ENCODE measurements around the gene MMP25. TPM values are rescaled to one million over a fixed set of nuclear protein-coding genes. Genes with fewer than 3 reads are reported as not detected.

The MMP25 gene
- total RNA-seq, 1 experiment from 2014 or later: 0.03 TPM

DNA sequence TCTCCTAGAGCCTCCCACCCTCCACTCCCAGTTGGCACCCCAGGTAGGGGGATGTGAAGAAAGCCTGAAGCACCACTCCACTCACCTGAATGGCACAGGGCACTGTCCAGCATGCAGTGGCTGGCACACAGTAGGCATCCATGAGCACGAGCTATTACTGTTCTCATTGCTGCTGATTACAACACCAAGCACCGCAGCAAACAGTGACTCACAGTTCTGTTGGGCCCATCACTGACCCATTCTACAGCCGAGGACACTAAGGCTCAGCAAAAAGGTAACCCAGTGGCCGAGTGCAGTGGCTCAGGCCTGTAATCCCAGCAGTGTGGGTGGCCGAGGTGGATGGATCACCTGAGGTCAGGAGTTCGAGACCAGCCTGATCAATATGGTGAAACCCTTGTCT is 50.0 kb downstream of the MMP25 start:
- in situ Hi-C loops (cut with HindIII; ENCODE audit: low pct_unique_long_range_greater_than_20kb, low sequenced_read_pairs): no loop called here
- DNase-seq (ENCODE audit: low read depth, low spot score): no peak

DNA sequence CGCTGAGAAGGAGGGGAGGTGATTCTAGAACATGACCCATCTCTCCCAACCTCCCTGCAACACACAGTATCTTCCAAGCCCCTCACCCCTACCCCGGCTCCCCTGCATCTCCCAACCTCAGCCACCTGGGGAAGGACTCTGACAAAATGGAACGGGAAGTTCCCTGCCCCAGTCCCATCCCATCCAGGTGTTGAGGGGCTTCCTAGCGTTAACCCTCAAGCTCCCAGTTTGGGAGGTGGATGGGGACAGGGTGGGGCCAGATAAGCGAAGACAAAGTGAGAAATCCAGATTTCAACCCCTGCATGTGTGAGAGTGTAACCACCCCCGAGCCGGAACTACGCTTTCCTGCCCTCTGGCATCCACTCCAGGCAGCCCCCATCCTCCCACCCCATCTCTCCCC is 50.9 kb downstream of the MMP25 start:
- in situ Hi-C loops (cut with HindIII; ENCODE audit: low pct_unique_long_range_greater_than_20kb, low sequenced_read_pairs): no loop called here
- DNase-seq (ENCODE audit: low read depth, low spot score): no peak

DNA sequence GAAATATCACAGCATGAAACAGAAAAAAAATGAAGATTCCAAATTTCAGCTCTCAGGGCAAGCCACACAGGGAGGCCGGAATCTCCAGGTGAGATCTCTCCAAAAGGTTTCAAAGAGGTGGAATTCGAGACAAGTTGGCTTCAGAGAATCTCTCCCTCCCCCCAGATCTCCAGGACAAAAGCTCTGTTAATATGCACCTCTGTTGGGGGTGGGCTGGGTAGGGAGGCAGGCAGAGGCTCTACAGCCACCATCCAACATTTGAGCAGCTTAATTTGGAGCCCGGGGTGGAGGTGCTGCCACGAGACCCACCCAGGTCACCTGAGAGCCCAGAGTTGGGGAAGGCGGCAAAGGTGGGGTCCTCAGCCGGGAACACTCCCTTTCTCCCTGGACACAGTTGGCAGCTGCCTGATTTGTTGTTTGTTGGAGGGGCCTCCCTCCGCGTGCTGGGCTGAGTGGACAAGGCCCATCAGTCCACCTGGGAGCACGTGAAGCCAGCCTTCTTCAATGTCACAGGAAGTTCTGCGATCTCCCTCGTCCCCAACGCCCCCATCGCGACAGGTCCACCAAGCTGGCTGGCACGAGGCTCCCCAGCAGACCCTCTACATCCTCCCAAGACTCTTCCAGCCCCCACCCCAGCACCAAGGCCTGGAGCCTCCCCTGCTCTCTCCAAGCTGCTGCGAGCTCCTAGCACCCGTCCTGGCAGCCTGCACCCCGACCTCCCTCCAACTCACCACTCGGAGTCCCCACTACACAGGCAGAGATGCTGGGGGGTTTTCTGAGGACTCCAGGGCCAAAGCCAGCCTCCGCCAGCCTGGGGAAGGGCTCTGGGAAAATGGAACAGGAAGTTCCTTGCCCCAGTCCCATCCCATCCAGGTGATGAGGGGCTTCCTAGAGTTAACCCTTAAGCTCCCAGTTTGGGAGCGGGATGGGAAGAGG is 52.4 kb downstream of the MMP25 start, which contains the start of gene ZSCAN10:
ZSCAN10 (minus strand) TSS at position 836 of the 936 bp plus-strand sequence. CDS start 6,357 bp downstream, outside the sequence.
- no peak for DNase-seq (ENCODE audit: low read depth, low spot score)
- in situ Hi-C loops (cut with HindIII; ENCODE audit: low pct_unique_long_range_greater_than_20kb, low sequenced_read_pairs): no loop called here

DNA sequence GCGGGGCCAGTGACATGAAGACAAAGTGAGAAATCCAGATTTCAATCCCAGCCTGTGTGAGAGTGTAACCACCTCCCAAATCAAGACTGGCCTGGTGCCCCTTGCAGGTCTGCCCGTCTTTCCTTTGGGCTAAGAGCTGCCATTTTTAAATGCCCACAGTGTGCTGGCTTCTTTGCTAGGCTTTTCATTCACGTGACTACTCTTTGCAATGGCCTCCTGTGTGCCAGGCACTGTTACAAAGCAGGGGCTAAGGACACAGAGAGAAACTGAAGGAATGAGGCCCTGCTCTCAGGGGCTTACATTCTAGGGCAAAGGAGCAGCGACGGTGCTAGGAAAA is 53.0 kb downstream of the MMP25 start:
- DNase-seq (ENCODE audit: low read depth, low spot score): no peak
- in situ Hi-C loops (cut with HindIII; ENCODE audit: low pct_unique_long_range_greater_than_20kb, low sequenced_read_pairs): no loop called here

DNA sequence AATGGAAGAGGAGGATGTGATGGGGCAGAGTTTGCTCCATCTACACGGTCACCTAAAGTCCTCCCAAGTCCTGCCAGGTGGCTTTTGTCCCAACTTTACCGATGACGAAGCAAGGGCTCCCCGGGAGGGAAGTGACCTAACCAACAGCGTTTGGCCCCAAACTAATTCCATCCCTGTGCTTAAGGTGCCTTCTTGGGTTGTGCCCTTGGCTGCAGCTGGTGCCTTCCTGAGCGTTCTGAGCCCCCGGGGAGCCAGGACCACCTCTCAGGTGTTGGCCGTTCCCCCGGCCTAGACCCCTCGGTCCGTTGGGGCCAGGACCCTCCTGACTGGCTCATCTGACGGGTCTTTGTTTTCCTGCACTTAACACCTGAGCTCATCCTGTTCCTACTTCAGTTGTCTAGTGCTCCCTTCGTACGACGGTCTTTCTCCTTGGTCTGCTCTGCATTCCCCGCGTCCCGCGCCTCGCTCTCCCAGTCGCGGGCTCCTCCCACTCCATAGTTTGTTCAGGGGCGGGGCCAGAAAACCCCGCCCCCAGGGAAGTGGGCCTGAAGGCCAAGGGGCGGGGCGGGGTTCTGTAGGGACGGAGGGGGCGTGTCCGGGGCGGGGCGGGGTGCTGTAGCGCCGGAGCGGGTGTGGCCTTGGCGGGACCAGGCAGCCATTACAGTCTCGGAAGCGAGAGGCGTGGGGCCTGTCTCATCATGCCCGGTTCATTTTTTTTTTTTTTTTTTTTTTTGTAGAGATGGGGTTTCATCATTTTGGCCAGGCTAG is 53.6 kb downstream of the MMP25 start:
- DNase-seq (ENCODE audit: low read depth, low spot score): peak; percentile 87
- in situ Hi-C loops (cut with HindIII; ENCODE audit: low pct_unique_long_range_greater_than_20kb, low sequenced_read_pairs): no loop called here

DNA sequence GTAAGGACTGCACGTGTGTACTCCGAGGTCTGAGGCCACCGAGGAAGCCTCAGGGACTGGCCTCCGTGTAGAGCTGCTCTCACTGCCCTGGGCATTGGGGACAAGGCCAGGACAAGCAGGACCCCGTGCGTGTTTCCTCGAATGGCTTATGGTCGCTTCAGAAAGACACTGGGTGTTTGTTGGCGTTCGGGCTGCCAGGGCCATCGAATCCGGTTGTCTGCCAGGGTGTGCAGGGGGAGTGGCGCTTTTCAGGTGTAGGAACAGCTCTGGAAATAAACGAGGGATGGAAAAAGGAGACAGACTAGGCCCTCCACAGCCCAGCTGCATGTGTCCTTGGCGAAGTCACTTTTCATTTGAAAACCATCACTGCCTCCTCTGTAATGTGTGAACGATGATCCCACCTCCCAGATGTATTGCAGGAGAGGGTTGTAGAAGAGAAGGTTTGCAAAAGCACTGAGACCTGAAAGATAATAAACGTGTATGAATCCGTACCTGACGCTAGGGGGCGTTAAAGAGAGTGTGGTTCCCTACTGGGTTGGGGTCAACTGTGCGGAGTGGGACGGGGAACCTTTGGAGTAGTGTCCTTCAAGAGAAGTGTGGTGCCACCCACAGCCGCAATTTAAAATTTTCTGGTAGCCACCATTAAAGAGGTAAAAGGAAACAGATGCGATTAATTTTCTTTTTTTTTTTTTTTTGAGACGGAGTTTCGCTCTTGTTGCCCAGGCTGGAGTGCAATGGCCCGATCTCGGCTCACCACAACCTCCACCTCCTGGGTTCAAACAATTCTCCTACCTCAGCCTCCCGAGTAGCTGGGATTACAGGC is 54.9 kb downstream of the MMP25 start:
- DNase-seq (ENCODE audit: low read depth, low spot score): peak; percentile 67

DNA sequence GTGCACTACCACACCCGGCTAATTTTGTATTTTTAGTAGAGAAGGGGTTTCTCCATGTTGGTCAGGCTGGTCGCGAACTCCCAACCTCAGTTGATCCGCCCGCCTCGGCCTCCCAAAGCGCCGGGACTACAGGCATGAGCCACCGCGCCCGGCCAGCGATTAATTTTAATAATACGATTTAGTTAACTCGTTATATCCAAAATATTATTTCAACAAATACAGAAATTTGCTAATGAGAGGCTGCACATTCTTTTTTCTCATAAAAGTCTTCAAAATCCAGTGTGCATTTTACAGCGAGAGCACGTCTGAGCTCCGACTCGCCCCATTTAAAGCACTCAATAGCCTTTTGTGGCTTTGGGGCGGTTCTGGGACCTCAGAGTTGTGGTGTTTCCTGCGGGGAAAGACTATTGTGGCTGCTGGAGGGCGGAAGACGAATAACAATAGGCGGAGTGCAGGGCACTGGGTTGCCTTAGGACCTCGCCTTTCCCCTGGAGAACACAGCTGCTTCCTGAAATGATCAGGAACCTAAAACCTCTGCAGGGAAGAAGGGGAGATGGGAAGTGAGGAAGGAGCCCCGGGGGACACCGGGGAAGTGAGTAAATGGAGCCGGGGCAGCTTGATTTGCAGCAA is 55.6 kb downstream of the MMP25 start:
- in situ Hi-C loops (cut with HindIII; ENCODE audit: low pct_unique_long_range_greater_than_20kb, low sequenced_read_pairs): no loop called here
- no peak for DNase-seq (ENCODE audit: low read depth, low spot score)

More for the DNA sequence above, 54.9 kb downstream of the MMP25 start:
- in situ Hi-C loops (cut with HindIII; ENCODE audit: low pct_unique_long_range_greater_than_20kb, low sequenced_read_pairs): no loop called here

DNA sequence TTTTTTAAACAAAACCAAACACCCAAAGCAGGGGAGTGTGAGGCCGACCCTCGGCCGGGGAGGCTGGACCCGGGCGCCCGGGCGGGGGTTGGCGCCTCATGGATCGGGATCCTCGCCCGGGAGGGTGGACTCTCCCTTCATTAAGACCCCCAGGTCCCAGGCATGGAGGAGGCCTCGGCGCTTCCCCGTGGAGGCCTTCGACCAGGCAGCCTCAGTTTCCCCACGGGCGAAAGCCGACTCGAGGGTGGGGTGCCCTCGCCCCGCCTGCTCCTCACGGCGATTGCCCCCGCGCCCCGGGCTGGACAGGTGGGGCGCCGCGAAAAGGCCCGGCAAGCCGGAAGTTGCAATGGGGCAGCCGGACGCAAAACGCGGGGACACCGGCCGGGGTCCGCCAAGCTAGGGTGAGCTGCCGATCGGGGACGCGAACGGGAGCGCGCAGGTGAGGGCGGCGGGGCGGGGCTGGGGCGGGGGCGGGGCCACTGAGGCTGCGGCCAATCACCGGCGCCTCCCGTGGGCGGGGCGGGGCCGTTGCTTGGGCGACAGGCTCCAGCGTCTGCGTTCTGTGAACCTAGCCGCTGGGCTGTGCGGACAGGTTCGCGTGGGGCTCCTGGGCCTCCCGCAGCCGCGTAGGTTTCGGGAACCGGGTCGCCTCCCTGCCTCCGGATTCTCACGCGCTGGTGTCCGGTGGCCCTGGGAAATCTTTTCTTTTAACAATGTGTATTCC is 60.0 kb downstream of the MMP25 start:
- DNase-seq (ENCODE audit: low read depth, low spot score): peak; percentile 86
- in situ Hi-C loops (cut with HindIII; ENCODE audit: low pct_unique_long_range_greater_than_20kb, low sequenced_read_pairs): no loop called here

Small RNAs within 50 kb of the gene (small RNA-seq; reads per million reads assigned to genes)
- 0.08 to 0.48 reads per million in 2 experiments for gene RNU1-22P

Other genes starting within 250 kb of the MMP25 start
- not detected in 2 replicates for gene PRSS41, start 248.1 kb upstream of the MMP25 start, total RNA-seq (2014; rRNA removed; shearing (Covaris generic))
- not detected in 2 replicates for gene PRSS21, start 229.3 kb upstream of the MMP25 start, total RNA-seq (2014; rRNA removed; shearing (Covaris generic))
- not detected in 2 replicates for gene ZG16B, start 216.3 kb upstream of the MMP25 start, total RNA-seq (2014; rRNA removed; shearing (Covaris generic))
- not detected in 2 replicates for gene PRSS22, start 188.4 kb upstream of the MMP25 start, total RNA-seq (2014; rRNA removed; shearing (Covaris generic))
- gene FLYWCH2, start 163.3 kb upstream of the MMP25 start, total RNA-seq (2014; rRNA removed; shearing (Covaris generic)): 30.3 and 31.8 TPM in 2 replicates
- 19.3 and 25.8 TPM in 2 replicates for gene FLYWCH1, start 134.6 kb upstream of the MMP25 start, total RNA-seq (2014; rRNA removed; shearing (Covaris generic))
- 3.7 and 4.5 TPM in 2 replicates for gene KREMEN2, start 82.3 kb upstream of the MMP25 start, total RNA-seq (2014; rRNA removed; shearing (Covaris generic))
- gene PAQR4, start 77.2 kb upstream of the MMP25 start, total RNA-seq (2014; rRNA removed; shearing (Covaris generic)): 24.5 and 30.3 TPM in 2 replicates
- 12.5 and 13.8 TPM in 2 replicates for gene PKMYT1, start 66.1 kb upstream of the MMP25 start, total RNA-seq (2014; rRNA removed; shearing (Covaris generic))
- gene CLDN9, start 33.6 kb upstream of the MMP25 start, total RNA-seq (2014; rRNA removed; shearing (Covaris generic)): not detected in 2 replicates
- gene CLDN6, start 28.4 kb upstream of the MMP25 start, total RNA-seq (2014; rRNA removed; shearing (Covaris generic)): not detected in 2 replicates
- gene TNFRSF12A, start 26.2 kb upstream of the MMP25 start, total RNA-seq (2014; rRNA removed; shearing (Covaris generic)): 34.3 and 41.2 TPM in 2 replicates
- 11.0 and 12.3 TPM in 2 replicates for gene HCFC1R1, start 22.6 kb upstream of the MMP25 start, total RNA-seq (2014; rRNA removed; shearing (Covaris generic))
- 15.4 and 24.3 TPM in 2 replicates for gene THOC6, start 22.5 kb upstream of the MMP25 start, total RNA-seq (2014; rRNA removed; shearing (Covaris generic))
- gene BICDL2, start 9.6 kb upstream of the MMP25 start, total RNA-seq (2014; rRNA removed; shearing (Covaris generic)): 0.24 and 0.29 TPM in 2 replicates
- not detected in 2 replicates for gene IL32, start 19.1 kb downstream of the MMP25 start, total RNA-seq (2014; rRNA removed; shearing (Covaris generic))
- 0.13 TPM in 1 of 2 replicates, not detected in the other for gene ZSCAN10, start 52.7 kb downstream of the MMP25 start, total RNA-seq (2014; rRNA removed; shearing (Covaris generic))
- 13.6 and 14.3 TPM in 2 replicates for gene ZNF205, start 66.0 kb downstream of the MMP25 start, total RNA-seq (2014; rRNA removed; shearing (Covaris generic))
- 0.85 and 1.8 TPM in 2 replicates for gene ZNF213, start 88.5 kb downstream of the MMP25 start, total RNA-seq (2014; rRNA removed; shearing (Covaris generic))
- 0.21 TPM in 1 of 2 replicates, not detected in the other for gene OR1F1, start 141.6 kb downstream of the MMP25 start, total RNA-seq (2014; rRNA removed; shearing (Covaris generic))
- 9.4 and 11.5 TPM in 2 replicates for gene ZNF200, start 188.6 kb downstream of the MMP25 start, total RNA-seq (2014; rRNA removed; shearing (Covaris generic))
- not detected in 2 replicates for gene MEFV, start 210.1 kb downstream of the MMP25 start, total RNA-seq (2014; rRNA removed; shearing (Covaris generic))
- 42.9 and 48.0 TPM in 2 replicates for gene ZNF263, start 236.9 kb downstream of the MMP25 start, total RNA-seq (2014; rRNA removed; shearing (Covaris generic))

All from SK-MEL-5 (cell line).